Lower lobe of right lung (tissue), 2 donors: ENCODE data around the gene RESP18. TPM values are rescaled to one million over a fixed set of nuclear protein-coding genes. Genes with fewer than 3 reads are reported as not detected.
A peak's percentile ranks its signal among the peaks of the same experiment; 100 is the strongest.

Experiments
- ATAC-seq, 2 donors: fragments of 200-7000 bp; cut with Tn5 transposase; one replicate each; pipeline ENCODE4 v1.9.1; 2020 to 2022; ENCODE audit warnings: mild to moderate bottlenecking in 2 of 2, moderate library complexity in 2 of 2
- DNase-seq: peaks from one replicate; pipeline ENCODE4 v3.0.0-alpha.2; 2020
- H3K27ac ChIP-seq: fragments of 200-600 bp; one replicate; pipeline ENCODE4 v1.8.0; 2022
- H3K27me3 ChIP-seq: fragments of 200-600 bp; one replicate; pipeline ENCODE4 v1.8.0; 2022; ENCODE audit warnings: low read depth
- H3K36me3 ChIP-seq: fragments of 200-600 bp; one replicate; pipeline ENCODE4 v1.8.0; 2022; ENCODE audit warnings: mild to moderate bottlenecking
- H3K4me1 ChIP-seq: fragments of 200-600 bp; one replicate; pipeline ENCODE4 v1.8.0; 2022
- H3K4me3 ChIP-seq: fragments of 200-600 bp; one replicate; pipeline ENCODE4 v1.8.0; 2022; ENCODE audit warnings: mild to moderate bottlenecking
- H3K9me3 ChIP-seq: fragments of 200-600 bp; one replicate; pipeline ENCODE4 v1.8.0; 2022
- CTCF ChIP-seq: fragments of 200-600 bp; IDR thresholded peaks from one replicate; pipeline ENCODE4 v1.8.0; 2022; ENCODE audit warnings: antibody characterized with exemption, mild to moderate bottlenecking
- intact Hi-C: fragments of 100-400 bp; cut with DNase I; formaldehyde crosslinking; loops from one replicate; pipeline ENCODE4 v1.11.0; 2022
- total RNA-seq: library from RNA; stranded (reverse); fragmentation: NEBNext Ultra II Directional; extraction: Animal tissue kit (Norgen Biotek cat#: 25700); gene quantifications from one replicate; pipeline ENCODE4 v1.2.1, GENCODE V29; 2021
- donor health status: DM: no; HTN: yes; CAD: no; lungs with severe emphysema.

RESP18 gene
- total RNA-seq, 1 donor from 2014 or later: not detected

GRCh38 chr2:219286436-219287115 lies 46.0 kb downstream of the RESP18 start:
- H3K9me3 ChIP-seq: no peaks in the 10 kb centered on the region
- peaks cover 48% of the 10 kb centered on the region for H3K36me3 ChIP-seq
- peaks cover 7% of the 10 kb centered on the region for H3K4me1 ChIP-seq
- no peaks in the 10 kb centered on the region for H3K27me3 ChIP-seq
- no peak overlapping the region for H3K4me3 ChIP-seq
- ATAC-seq (peak in 1 of 2 donors; percentile 8), DNase-seq (no peak)
- H3K27ac ChIP-seq: no peak overlapping the region
- no peak for TF ChIP-seq CTCF
- intact Hi-C loops: no loop called here

GRCh38 chr2:219285894-219286425 lies 46.6 kb downstream of the RESP18 start:
- intact Hi-C loops: no loop called here
- H3K4me3 ChIP-seq: no peak overlapping the region
- no peak overlapping the region for H3K27ac ChIP-seq
- peak in 1 of 2 donors; percentile 4 for ATAC-seq
- no peak for TF ChIP-seq CTCF
- peaks cover 55% of the 10 kb centered on the region for H3K36me3 ChIP-seq
- H3K4me1 ChIP-seq: peaks cover 7% of the 10 kb centered on the region
- H3K9me3 ChIP-seq: no peaks in the 10 kb centered on the region
- no peak for DNase-seq
- no peaks in the 10 kb centered on the region for H3K27me3 ChIP-seq

GRCh38 chr2:219285373-219285735 lies 47.2 kb downstream of the RESP18 start:
- Histone ChIP-seq H3K27ac (no peak overlapping the region), H3K4me1 (peaks cover 11% of the 10 kb centered on the region), H3K36me3 (peaks cover 61% of the 10 kb centered on the region), H3K4me3 (no peak overlapping the region), H3K9me3 (no peaks in the 10 kb centered on the region), H3K27me3 (no peaks in the 10 kb centered on the region)
- ATAC-seq (no peak), DNase-seq (no peak)
- TF ChIP-seq CTCF: no peak
- intact Hi-C loops: no loop called here

- DNase-seq: no peak
Observed at GRCh38 chr2:219284501-219285372, 47.8 kb downstream of the RESP18 start.

More at GRCh38 chr2:219284501-219285372, 47.8 kb downstream of the RESP18 start:
- H3K4me1 ChIP-seq: peaks cover 16% of the 10 kb centered on the region
- H3K27me3 ChIP-seq: no peaks in the 10 kb centered on the region
- no peaks in the 10 kb centered on the region for H3K9me3 ChIP-seq
- no peak overlapping the region for H3K27ac ChIP-seq
- peaks cover 61% of the 10 kb centered on the region for H3K36me3 ChIP-seq
- no peak for TF ChIP-seq CTCF
- H3K4me3 ChIP-seq: no peak overlapping the region
- intact Hi-C loops: no loop called here
- ATAC-seq: no peak
